Urinary bladder (tissue), 4 donors: ENCODE results near the gene SMIM28. TPM values are rescaled to one million over a fixed set of nuclear protein-coding genes. Genes with fewer than 3 reads are reported as not detected.

ENCODE experiments used
- DNase-seq: peaks from one replicate; pipeline ENCODE4 v3.0.0-alpha.2; 2015; ENCODE audit errors: extremely low spot score
- H3K27ac ChIP-seq: one replicate; pipeline ENCODE4 v1.5.1; 2013; ENCODE audit warnings: low read depth, mild to moderate bottlenecking, moderate library complexity
- H3K36me3 ChIP-seq: one replicate; pipeline ENCODE4 v1.6.1; 2013; ENCODE audit warnings: mild to moderate bottlenecking, moderate library complexity; ENCODE audit not compliant: insufficient read depth
- H3K4me1 ChIP-seq: one replicate; pipeline ENCODE4 v1.6.1; 2013; ENCODE audit warnings: mild to moderate bottlenecking, moderate library complexity; ENCODE audit not compliant: insufficient read depth
- H3K4me3 ChIP-seq: one replicate; pipeline ENCODE4 v1.5.1; 2013; ENCODE audit warnings: low read depth, low read length
- WGBS: extraction: QIAGEN DNeasy Blood & Tissue Kit; methylation state at CpG from one replicate; pipeline ENCODE4 v1.1.7; 2013; 5-methylcytosine and 5-hydroxymethylcytosine counted together
- polyA plus RNA-seq: library from polyadenylated mRNA; stranded (reverse); fragments of 200-250 nt; gene quantifications from one replicate; pipeline ENCODE4 v1.2.3, GENCODE V29; 2013
- total RNA-seq: library from RNA; depleted of rRNA; stranded (reverse); fragments of >200 nt; gene quantifications from one replicate; pipeline ENCODE4 v1.2.3, GENCODE V29; 2014
- donor health status: healthy with polysubstance abuse.
- donor health status: healthy.

Gene SMIM28
- total and polyA plus RNA-seq, 2 donors = not detected

DNA sequence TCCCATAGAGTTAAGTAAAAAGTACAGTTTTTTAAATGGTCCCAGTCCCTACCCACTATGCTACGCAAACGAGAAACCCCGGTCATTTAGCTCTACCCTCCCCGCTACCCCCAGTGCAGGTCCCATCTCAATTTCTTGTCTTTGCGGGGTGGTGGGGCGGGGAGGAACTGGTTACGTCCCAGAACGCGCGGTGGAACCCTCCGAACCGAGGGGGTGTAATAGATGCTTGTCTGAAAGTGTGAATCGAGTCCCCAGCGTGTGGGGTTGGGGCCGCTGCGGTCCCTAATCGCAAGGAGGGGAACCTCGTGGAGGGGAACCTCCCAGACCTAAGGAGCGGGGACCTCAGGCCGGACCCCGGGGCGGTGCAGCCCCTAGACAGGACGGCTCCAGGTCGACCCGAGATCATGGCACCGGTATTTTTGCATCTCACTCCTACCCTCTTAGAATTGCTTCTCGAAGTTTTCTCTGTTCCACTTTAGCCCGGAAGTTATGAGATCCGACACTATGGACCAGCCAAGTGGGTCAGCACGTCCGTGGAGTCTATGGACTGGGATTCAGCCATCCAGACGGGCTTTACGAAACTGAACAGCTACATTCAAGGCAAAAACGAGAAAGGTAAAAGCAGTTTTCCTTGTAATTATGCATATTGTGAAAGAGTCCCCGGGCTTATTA is 27.1 kb downstream of the SMIM28 start:
- 5% methylated on average over 35 of the region's 35 CpGs for WGBS
- no peaks in the 10 kb centered on the region for H3K4me1 ChIP-seq
- no peak for DNase-seq
- peak overlapping the region; percentile 89 for H3K4me3 ChIP-seq
- peak overlapping the region; percentile 96 for H3K27ac ChIP-seq
- H3K36me3 ChIP-seq = peaks cover under 1% of the 10 kb centered on the region

DNA sequence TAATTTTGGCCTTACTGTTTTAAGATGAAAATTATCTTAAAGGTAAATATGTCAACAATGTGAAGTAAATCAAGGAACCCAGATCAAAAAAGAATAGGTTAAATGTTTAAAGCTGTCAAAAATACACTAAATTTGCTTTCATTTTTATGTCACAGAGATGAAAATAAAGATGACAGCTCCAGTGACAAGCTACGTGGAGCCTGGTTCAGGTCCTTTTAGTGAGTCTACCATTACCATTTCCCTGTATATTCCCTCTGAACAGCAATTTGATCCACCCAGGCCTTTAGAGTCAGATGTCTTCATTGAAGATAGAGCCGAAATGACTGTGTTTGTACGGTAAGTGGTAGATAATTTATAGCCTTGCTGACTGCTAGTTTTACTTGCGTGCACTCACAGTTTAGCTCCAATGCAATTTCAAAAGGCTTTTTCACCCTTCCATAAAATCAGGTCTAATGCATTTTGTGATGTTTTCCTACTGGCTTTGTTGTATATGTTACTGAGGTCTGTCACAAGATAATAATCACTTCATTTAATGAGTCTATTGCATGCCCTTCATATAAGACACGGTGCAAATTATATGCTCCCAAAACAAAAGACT is 28.2 kb downstream of the SMIM28 start:
- no peak for DNase-seq
- H3K4me1 ChIP-seq = no peaks in the 10 kb centered on the region
- no peak overlapping the region for H3K4me3 ChIP-seq
- H3K27ac ChIP-seq = no peak overlapping the region
- WGBS = 69% methylated on average over 5 of the region's 5 CpGs
- H3K36me3 ChIP-seq = peaks cover 2% of the 10 kb centered on the region

DNA sequence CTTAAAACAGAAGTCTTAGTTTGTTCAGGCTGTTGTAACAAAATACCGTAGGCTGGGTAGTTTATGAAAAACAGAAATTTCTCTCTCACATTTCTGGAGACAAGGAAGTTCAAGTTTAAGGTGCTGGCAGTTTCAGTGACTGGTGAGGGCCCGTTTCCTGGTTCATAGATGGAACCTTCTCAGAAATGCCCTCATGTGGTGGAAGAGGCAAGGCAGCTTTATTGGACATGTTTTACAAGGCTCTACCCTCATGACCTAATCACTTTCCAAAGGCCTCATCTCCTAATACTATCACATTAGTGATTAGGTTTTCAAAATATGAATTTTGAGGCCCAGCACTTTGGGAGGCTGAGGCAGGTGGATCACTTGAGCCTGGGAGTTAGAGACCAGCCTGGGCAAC is 28.7 kb downstream of the SMIM28 start:
- Histone ChIP-seq H3K4me1 (no peaks in the 10 kb centered on the region), H3K36me3 (peaks cover 2% of the 10 kb centered on the region), H3K4me3 (no peak overlapping the region), H3K27ac (no peak overlapping the region)
- no peak for DNase-seq
- 77% methylated on average over 2 of the region's 2 CpGs for WGBS

DNA sequence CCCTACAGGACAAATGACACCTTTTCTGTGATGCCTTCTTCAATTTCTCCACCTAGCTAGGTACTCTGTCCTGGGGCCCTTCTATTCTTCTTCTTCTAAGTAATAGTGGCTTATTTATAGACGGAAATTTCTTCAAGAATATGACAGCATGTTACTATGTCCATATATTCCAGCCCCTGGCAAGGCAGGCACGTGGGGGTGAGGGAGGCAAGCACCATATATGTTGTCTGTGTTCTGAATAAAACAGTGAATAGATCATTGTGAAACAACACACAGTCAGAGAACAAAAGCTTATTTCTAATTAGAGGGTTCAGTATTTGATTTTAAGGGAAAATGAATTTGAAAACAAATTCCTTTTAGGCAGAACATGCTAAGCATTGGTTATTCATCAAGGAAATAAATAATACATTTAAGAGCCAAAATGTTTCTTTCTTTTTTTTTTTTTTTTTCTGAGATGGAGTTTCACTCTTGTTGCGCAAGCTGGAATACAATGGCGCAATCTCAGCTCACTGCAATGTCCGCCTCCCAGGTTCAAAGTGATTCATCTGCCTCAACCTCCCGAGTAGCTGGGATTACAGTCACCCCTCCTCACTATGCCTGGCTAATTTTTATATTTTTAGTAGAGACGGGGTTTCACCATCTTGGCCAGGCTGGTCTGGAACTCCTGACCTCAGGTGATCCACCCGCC is 32.5 kb downstream of the SMIM28 start:
- Histone ChIP-seq H3K4me3 (no peak overlapping the region), H3K4me1 (no peaks in the 10 kb centered on the region), H3K36me3 (peaks cover 2% of the 10 kb centered on the region), H3K27ac (no peak overlapping the region)
- DNase-seq = no peak
- WGBS = 89% methylated on average over 8 of the region's 8 CpGs

DNA sequence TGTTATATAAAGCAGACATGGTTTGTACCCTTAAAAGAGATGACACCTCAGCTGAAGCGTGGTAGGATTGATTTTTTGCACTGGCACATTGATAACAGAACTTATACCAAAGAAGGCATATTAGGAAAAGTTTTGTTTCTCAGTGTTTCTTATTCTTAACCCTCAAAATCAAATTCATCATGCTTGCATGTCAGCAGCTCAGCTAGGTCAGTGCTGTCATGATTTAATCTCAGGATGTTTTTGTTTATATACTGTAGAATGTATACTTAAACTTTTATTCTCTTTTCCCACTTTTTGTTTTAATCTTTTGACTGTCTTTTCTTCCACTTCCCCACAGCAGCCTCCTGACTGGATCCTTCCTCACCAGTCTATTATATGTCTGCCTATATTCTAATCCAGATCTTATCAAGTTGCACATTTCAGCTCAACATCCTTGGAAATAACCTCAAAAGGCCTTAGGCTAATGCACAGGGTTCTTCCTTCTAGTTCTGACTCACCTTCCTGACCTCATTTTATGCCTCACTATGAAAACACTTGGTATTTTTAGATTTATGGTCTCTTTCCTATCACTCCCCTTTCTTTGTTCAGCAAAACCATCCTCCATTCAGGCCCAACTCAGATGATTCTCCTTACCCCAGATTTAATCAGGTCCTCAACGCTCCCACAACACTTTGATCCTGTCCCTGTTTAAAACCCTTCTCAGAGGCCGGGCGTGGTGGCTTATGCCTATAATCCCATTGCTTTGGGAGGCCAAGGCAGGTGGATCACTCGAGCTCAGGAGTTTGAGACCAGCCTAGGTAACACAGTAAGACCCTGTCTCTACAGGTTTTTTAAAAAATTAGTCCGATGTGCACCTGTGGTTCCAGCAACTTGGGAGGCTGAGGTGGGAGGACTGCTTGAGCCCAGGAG is 33.5 kb downstream of the SMIM28 start:
- no peak overlapping the region for H3K27ac ChIP-seq
- H3K36me3 ChIP-seq = peaks cover 2% of the 10 kb centered on the region

DNA sequence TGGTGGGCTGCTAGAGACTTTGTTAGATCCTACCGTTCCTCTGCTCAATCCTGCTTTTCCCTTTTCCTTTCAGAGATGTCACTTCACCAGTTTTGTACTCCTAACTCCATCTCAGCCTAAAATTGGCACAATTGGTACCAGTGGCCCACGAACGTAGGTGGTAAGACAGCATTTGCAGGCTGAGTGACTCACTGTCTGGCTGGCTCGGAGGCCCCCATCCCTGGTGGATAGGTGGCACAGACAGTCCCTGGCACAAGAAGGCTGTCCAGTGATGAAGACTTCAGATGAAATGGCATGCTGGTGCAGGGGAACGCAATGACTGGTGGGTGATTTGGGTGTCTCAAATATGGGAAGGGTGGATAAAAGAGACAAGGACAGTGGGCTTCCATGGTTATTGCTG is 37.4 kb downstream of the SMIM28 start:
- WGBS = 91% methylated on average over 5 of the region's 5 CpGs

More for the DNA sequence above, 33.5 kb downstream of the SMIM28 start:
- Histone ChIP-seq H3K4me1 (no peaks in the 10 kb centered on the region), H3K4me3 (no peak overlapping the region)
- DNase-seq = no peak
- 91% methylated on average over 6 of the region's 6 CpGs for WGBS

DNA sequence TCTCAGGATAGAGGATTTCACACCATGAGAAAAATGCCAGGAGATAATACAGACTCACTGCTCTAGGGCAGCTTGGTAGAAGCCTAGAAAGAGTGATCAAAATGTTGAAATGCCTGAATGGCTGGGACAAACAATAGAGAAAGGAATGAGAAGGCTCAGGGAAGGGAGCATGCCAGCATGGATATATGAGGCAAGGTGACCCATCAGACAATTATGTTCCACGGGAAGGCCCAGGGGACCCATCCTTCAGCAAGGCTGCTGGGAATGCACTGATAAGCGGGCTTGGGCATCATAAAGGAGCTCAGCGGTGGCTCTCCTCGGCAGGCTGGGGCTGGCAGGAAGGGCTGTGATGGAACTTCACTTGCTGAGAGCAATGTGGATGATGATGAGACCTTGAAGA is 38.5 kb downstream of the SMIM28 start:
- DNase-seq = no peak
- Histone ChIP-seq H3K4me1 (no peaks in the 10 kb centered on the region), H3K27ac (no peak overlapping the region), H3K4me3 (no peak overlapping the region), H3K36me3 (no peaks in the 10 kb centered on the region)
- whole genome bisulfite sequencing = 92% methylated on average over 4 of the region's 4 CpGs

More for the DNA sequence above, 37.4 kb downstream of the SMIM28 start:
- H3K4me3 ChIP-seq = no peak overlapping the region
- H3K4me1 ChIP-seq = no peaks in the 10 kb centered on the region
- DNase-seq = no peak
- no peaks in the 10 kb centered on the region for H3K36me3 ChIP-seq
- no peak overlapping the region for H3K27ac ChIP-seq

DNA sequence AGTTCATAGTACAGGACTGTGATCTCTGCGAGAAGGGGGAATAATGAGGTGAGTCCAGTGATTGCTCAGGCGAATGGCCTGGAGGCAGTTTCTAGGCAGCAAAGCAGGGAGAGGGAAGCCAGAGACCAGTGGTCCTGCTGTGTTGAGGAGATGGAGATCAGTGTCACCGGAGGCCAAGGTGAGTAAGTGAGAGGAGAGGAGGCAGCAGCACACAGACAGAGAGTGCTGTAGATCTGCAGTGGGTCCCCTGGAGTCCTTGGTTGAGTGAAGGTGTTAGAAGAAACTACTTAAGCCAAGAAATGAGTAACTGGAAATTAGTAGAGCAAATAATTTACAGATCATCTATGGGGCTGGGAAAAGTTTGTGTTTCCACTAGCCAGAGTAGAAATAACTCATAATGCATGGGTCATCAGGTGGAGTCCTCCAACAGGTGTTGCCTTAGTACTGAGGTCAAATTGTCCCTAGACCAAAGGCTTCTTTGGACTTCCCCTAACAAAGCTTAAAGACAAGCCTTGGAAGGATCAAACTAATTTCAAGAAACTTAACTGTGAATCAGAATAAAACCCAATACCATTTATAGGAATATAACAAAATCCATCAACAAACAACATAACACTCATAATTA is 39.9 kb downstream of the SMIM28 start:
- Histone ChIP-seq H3K36me3 (no peaks in the 10 kb centered on the region), H3K27ac (no peak overlapping the region), H3K4me3 (no peak overlapping the region), H3K4me1 (no peaks in the 10 kb centered on the region)
- no peak for DNase-seq
- WGBS = 86% methylated on average over 3 of the region's 3 CpGs

DNA sequence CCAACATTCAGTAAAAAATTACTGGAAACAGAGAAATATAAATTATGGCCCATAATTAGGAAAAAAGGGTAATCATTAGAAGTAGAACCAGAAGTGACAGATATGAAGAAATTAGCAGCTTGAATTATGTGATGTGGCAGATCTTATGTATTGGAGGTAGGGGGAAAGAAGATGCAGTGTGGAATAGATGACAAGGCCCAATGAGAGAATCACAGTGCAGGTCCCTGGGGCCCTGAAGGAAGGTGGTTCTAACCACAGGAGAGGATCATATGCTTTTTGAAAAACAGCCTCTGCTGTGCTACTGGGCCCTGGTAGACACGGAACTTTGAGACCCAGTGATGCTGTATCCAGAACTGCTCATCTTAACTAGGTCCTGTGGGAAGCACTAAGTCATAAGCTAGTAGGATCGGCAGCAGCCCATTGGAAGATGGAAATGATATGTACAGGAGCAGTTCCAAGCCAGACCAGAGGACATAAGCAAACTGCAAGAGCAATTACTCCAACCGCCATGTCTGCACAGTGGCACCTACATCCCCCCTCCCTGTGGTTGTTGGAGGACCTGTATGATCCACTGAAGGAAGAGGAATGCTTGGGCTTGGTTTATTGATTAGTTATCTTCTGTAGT is 40.5 kb downstream of the SMIM28 start:
- H3K4me3 ChIP-seq = no peak overlapping the region
- no peaks in the 10 kb centered on the region for H3K4me1 ChIP-seq
- no peak for DNase-seq
- no peaks in the 10 kb centered on the region for H3K36me3 ChIP-seq
- H3K27ac ChIP-seq = no peak overlapping the region
- 98% methylated on average over 3 of the region's 3 CpGs for WGBS

DNA sequence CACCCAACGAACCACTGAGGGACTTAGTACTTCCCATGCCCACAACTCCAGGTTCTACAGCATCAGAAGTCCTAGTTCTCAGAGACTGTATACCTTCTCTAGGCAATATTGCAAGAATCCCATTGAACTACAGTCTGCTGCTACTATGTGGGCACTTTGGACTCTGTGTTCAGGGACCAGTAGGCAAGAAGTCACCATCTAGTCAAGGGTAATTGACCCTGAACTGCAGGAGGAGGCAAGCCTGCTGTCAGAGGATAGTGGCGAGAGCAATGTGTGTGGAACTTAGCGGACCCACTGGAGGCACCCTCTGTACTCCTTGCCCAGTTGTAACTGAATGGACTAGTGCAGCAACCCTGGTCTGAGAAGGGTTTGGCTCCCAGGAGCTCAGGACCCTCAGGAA is 42.1 kb downstream of the SMIM28 start:
- Histone ChIP-seq H3K4me3 (no peak overlapping the region), H3K4me1 (no peaks in the 10 kb centered on the region), H3K27ac (no peak overlapping the region), H3K36me3 (no peaks in the 10 kb centered on the region)
- no peak for DNase-seq
- over 99% methylated on average over 3 of the region's 3 CpGs for WGBS

DNA sequence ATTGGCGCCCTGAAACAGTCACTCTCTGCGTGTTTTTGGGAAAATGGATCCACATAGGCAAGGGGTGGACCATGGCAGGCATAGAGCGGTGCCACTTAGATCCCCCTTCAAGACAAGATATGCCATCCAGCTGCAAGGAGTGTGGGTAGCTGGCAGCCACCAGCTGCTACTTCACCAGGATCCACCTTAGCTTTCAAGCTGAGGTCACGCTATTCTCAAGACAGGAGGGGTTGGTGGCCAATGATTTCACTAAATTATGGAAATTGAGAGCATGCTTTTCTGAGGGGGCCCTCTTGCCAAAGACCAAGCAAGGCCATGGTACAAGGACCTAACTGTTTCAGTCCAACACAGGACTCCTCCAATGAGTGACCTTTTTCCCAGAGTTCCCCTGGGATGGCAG is 42.7 kb downstream of the SMIM28 start:
- no peaks in the 10 kb centered on the region for H3K36me3 ChIP-seq
- H3K4me1 ChIP-seq = no peaks in the 10 kb centered on the region
- WGBS = 97% methylated on average over 4 of the region's 4 CpGs
- no peak for DNase-seq
- no peak overlapping the region for H3K27ac ChIP-seq
- no peak overlapping the region for H3K4me3 ChIP-seq

DNA sequence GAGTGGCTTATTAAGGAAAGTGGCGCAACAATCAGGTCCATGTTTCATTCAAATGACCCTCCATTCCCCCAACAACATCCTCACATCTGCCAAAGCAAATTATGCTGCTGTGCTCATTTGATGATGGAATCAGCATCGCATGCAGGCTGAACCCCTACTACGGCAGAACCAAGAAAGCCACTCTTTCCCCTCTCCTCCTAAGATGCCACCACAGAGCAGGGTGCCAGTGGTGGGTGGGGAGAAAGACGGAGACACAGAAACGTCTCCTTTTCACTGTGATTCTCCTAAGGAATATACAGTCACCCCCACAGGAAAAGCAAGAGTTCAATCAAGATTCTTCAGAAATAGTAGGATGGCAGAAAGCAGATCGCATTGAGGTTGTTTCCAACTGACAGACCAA is 43.4 kb downstream of the SMIM28 start:
- Histone ChIP-seq H3K27ac (no peak overlapping the region), H3K4me3 (no peak overlapping the region), H3K36me3 (no peaks in the 10 kb centered on the region), H3K4me1 (no peaks in the 10 kb centered on the region)
- WGBS = 78% methylated on average over 6 of the region's 6 CpGs
- DNase-seq = no peak

DNA sequence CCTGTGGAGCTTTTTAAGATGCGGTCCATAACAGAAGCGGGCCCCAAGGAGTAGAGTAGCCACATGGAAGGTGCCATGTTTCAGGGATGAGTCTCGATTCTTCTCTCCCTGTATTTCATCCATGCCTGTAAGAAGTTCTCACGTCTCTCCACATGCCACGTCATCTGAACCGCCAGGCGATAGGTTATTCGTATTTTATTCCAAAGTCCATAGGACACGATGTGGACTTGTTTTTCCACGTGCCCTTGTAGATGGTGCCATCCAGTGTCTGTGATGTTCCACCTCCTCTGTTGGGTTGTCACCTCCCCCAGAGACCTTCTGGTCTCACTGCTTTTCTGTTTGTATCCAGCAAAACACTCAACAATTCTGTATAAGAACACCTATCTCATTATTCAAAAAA is 43.9 kb downstream of the SMIM28 start:
- 96% methylated on average over 10 of the region's 10 CpGs for WGBS

More for the DNA sequence above, 43.9 kb downstream of the SMIM28 start:
- Histone ChIP-seq H3K4me3 (no peak overlapping the region), H3K27ac (no peak overlapping the region), H3K36me3 (no peaks in the 10 kb centered on the region), H3K4me1 (no peaks in the 10 kb centered on the region)
- no peak for DNase-seq
